Activated T-cell treated with anti-CD3 and anti-CD28 coated beads, Interleukin-2, amount 50 U/mL, for 48 hours (primary cell): ENCODE data around the gene MCM8.

Source experiments
- DNase-seq, 2 experiments: peaks; one replicate each; pipeline ENCODE4 v3.0.0-alpha.2; 2020

Gene MCM8

GRCh38 chr20:5949943-5950270, 545 bp upstream of the MCM8 start:
- DNase-seq: no peak

- DNase-seq: no peak
Observed at GRCh38 chr20:5967469-5967868, 17.0 kb downstream of the MCM8 start.

- no peak for DNase-seq
Observed at GRCh38 chr20:5968462-5968861, 18.0 kb downstream of the MCM8 start.

DNA sequence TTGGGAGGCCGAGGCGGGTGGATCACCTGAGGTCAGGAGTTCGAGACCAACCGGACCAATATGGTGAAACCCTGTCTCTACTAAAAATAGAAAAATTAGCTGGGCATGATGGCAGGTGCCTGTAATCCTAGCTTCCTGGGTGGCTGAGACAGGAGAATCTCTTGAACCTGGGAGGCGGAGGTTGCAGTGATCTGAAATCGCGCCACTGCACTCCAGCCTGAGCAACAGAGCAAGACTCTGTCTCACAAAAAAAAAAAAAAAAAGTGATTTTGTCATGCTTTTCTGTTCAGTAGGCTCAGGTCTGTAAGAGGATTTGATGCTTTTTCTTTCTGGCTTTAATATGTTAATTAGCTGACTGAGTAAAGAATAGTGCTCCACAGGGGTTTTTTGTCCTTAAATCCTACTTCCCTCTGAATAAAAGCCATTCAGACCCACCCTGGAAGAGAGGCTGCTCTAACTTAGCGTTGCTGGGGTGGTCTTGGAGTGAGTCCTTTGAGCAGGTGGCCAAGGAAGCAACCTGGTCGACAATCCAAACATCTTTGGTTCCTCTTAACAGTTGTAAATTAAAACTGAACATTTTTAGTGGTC, 19.0 kb downstream of the MCM8 start:
- no peak for DNase-seq

- DNase-seq: no peak
Observed at GRCh38 chr20:5969940-5970339, 19.5 kb downstream of the MCM8 start.

GRCh38 chr20:5970381-5970780, 19.9 kb downstream of the MCM8 start:
- no peak for DNase-seq

DNA sequence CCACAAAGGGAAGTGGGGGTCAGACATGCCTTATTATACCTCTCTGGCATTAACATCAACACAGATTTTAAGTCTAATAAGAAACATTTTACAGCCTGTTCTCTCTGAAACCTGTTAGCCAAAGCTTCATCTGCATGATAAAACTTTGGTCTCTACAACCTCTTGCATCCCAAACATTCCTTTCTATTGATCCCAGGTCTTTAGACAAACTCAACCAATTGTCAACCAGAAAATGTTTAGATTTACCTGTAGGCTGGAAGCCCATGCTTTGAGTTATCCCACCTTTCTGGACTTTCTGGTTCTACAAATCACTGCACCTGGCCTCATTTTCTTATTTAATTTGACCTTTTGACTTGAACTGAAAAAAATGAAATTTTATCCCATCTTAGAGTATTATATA, 20.8 kb downstream of the MCM8 start:
- DNase-seq: no peak

DNA sequence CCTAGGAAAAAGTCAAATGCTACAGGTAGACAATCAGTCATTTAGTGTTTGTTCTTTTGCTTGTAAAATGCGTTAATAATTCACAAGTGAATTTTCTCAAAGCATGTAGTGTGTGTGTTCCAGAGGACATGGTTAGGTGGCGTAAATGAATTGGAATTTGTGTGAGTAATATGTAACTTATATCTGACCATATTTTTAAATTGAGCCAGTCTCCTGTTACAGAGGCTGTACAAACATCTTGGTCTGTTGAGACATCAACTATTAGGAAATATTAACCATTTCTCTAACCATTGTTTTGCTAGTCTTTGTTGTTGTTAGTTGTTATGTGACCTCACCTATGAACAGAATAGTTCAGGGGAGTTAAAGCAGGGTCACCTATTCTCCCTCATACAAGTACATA, 22.7 kb downstream of the MCM8 start:
- DNase-seq: no peak

DNA sequence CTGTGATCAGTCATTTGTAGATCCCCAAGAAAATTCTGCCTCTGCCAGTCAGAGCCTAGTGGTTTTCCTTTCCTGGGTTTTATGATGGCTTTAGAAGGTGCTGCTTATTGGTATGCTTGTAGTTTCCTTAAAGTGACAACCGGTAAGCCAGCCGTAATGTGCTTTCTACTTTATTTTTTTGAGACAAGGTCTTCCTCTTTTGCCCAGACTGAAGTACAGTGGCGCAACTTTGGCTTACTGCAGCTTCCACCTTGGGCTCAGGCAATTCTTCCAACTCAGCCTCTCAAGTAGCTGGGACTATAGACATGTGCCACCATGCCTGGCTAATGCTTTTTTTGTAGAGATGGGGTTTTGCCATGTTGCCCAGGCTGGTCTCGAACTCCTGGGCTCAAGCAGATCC, 23.5 kb downstream of the MCM8 start:
- DNase-seq: no peak

- no peak for DNase-seq
Observed at GRCh38 chr20:5974531-5974930, 24.1 kb downstream of the MCM8 start.

DNA sequence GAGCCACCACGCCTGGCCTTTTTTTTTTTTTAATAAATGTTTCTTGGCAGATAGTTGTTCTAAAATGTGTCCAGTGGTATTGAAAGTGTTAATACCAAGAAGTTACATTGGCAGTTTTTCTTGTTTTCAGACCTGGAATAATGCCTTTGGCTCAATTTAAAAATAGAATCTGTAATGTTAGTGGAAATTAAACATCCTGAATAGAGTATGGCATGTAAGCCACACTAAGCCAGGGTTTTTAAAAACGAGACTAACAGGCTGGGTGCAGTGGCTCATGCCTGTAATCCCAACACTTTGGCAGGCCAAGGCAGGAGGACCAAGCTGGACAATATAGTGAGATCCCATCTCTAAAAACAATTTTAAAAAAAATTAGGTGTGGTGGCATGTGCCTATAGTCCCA, 25.3 kb downstream of the MCM8 start:
- no peak for DNase-seq

GRCh38 chr20:5977223-5977622, 26.8 kb downstream of the MCM8 start:
- DNase-seq: no peak

DNA sequence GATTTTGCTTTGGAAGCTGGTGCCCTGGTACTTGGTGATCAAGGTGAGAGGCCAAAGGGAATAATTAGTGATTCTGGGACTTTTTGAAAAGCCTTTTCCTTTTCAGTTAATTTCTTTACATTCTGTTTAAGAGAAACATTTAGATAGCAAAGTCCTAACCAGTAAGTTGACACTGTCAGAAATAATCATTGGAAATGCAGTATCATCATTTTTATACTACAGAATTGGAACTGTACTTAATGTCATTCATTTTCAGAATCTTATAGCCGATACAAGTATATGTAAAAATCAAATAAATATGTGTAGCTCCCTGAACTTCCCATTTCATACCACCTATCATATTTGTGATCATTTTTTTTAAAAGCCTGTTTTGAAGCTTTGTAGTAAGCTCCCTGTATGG, 27.5 kb downstream of the MCM8 start:
- no peak for DNase-seq

DNA sequence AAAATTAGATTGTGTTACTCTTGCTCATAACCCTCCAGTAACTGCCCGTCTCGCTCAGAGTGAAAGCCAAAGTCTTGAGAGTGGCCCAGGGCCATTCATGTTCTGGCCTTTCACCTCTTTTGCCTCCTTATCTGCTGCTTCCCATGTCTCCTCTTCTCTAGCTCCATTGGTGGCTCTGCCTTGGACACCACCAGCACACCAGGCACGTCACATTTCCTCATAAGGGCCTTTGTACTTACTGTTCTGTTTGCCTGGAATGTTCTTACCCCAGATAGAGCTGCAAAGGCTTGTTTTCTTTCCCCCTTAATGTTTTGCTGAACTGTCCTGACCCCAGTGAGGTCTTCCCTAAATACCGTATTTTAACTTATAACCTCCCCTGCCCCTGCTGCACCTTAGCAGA, 29.3 kb downstream of the MCM8 start:
- no peak for DNase-seq

GRCh38 chr20:5980720-5981538, 30.5 kb downstream of the MCM8 start:
- DNase-seq: no peak

DNA sequence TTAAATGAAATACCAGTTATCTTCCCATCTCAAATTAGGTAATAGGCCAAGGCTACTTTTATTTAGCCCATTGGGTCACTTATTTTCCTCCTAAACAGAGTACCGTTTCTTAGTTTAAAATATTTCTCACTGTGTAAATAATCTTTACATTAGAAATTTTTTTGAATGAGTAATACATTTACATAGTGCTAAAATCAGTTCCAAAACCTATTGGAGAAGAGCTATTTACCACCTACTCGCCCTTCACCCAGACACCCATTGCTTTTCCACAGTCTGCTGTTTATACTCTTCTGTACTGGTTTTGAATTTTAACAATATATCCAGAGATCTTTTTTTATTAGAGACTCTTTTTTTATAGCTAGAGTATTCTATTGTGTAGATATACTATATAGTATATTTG, 36.9 kb downstream of the MCM8 start:
- no peak for DNase-seq

DNA sequence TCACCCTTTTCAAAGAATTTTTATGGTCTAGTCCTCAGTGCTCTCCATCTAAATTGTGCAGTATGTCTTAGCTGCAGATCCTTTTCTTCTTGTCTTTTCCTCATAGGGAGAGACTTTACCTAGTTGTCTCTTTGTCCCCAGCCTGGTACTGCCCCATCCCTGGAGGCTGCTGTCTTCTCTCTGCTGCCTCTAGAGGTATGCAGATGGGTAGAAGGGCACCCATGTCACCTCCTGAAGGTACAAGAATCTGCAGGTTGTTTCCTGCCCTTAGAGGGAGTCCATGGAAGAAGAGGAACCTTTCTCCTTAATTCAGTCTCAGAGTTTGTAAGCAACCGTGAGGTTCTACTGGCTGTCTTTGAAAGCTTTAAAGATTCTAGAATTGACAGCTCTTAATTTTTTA, 39.1 kb downstream of the MCM8 start:
- DNase-seq: no peak

DNA sequence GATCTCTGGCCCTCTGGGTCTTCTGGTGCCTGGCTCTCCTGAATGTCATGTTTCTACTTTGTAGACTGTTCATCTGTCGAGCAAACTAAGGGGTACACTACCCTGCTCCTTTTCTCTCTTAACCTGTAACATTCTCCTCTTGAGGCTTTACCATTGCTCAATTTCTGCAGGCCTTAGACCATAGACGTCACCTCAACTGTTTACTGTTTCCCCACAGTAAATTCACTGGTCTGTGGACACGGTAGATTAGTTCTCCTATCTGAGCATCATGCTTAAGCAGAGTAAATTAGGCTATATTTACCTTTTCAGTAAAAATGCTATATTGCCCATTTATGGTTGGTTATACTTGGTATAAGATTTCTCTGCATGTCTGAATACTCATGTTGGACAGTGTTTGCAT, 40.5 kb downstream of the MCM8 start:
- no peak for DNase-seq

DNA sequence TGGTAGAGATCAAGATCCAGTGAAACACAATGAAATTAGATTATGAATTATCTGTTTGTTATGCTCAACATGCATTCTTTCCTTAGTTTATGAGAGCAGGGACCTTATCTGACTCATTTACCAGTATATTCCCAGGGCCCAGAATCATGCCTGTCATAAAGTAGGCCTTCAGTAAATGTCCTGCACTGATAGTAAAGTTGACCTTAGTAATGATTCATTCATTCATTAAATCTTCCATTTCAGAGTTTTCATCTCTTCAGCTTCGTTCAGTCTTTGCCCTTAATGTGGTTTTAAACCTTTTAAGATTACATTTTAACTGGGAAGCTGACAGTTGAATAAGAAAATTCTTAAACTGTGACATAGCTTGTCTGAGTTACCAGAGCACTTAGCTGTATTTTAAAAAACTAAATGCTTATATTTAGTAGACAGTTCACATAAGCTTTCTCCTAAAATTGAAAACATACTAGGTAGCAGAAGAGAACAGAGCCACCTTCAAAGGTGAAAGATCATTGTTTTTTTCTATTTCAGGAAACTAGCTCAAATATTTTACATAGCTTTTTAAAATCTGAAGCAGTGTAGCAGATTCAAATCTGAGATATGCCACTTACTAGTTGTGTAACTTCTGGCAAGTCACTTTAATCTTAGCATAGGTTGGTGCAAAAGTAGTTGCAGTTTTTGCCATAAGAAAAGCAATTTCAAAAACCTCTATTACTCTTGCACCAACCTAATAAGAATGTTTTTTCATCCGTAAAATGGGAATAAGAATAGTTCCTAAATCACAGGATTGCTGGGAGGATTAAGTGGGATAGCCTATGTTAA, 41.4 kb downstream of the MCM8 start:
- no peak for DNase-seq

DNA sequence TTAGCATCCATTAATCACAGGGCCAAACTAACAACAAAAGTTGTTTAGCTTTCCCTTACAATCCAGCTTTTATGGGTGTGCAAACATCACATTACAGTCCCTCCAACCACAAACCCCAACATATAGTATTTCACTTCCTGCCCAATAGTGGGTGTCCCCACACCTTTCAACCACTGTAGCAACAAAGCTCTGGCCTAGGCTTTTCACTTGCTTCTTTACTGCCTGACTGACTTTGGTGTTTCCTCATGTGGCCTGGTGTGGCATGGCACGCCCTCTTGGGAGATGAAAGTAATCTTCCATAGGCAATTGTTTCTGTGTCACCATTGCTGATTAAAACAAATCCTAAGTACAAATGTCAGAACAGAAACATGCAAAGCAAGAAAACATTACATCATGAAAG, 46.3 kb downstream of the MCM8 start:
- DNase-seq: peak; percentile 34 to 45

GRCh38 chr20:5999783-6000182, 49.3 kb downstream of the MCM8 start:
- no peak for DNase-seq

- no peak for DNase-seq
Observed at GRCh38 chr20:6000871-6001270, 50.4 kb downstream of the MCM8 start.

GRCh38 chr20:6006603-6006949, 56.1 kb downstream of the MCM8 start:
- no peak for DNase-seq

DNA sequence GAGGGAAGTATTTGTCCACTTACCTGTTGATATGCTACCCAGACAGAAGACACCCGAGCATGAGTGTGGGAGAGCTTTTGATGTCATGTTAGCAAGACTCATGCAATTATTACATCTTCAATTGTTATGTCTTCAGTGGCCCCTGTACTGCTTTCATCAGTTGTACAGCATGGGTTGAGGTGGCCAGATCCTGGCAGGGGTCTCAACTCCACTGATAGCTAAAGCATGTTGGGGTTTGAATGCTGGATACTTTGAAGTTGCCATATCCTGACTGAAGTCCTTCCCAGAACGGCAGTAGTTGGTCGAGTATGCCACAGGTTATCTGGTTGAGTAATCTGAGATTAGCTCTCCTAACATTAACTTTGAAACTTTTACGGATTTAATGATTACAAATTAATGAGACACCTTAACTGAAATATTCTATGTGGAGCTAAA, 56.7 kb downstream of the MCM8 start:
- DNase-seq: no peak
